Ectodermal cell (in vitro differentiated cells): ENCODE data around the gene MINAR2.

Experiments
- H3K27ac ChIP-seq: 2 replicates; pipeline ENCODE4 v1.7.0; 2013; ENCODE audit warnings: mild to moderate bottlenecking, low read depth, low read length; ENCODE audit not compliant: insufficient read depth, poor library complexity, severe bottlenecking
- H3K27me3 ChIP-seq: 2 replicates; pipeline ENCODE4 v1.7.0; 2013; ENCODE audit warnings: mild to moderate bottlenecking, low read length; ENCODE audit not compliant: insufficient read depth, control insufficient read depth, poor library complexity, severe bottlenecking
- H3K36me3 ChIP-seq: one replicate; pipeline ENCODE4 v1.7.0; 2013; ENCODE audit warnings: low read length; ENCODE audit not compliant: control insufficient read depth, insufficient read depth
- H3K4me1 ChIP-seq: one replicate; pipeline ENCODE4 v1.7.0; 2013; ENCODE audit warnings: low read length; ENCODE audit not compliant: control insufficient read depth, insufficient read depth
- H3K4me3 ChIP-seq: 2 replicates; pipeline ENCODE4 v1.7.0; 2013; ENCODE audit warnings: low read depth, low read length, control low read depth; ENCODE audit not compliant: insufficient read depth
- H3K9me3 ChIP-seq: 2 replicates; pipeline ENCODE4 v1.7.0; 2013; ENCODE audit warnings: mild to moderate bottlenecking, low read length, moderate library complexity; ENCODE audit not compliant: control insufficient read depth
- WGBS, 2 experiments: methylation state at CpG; one replicate each; pipeline ENCODE4 v1.1.7; 2013; ENCODE audit warnings: missing lambda C conversion rate in 2 of 2; 5-methylcytosine and 5-hydroxymethylcytosine counted together

The MINAR2 gene

DNA sequence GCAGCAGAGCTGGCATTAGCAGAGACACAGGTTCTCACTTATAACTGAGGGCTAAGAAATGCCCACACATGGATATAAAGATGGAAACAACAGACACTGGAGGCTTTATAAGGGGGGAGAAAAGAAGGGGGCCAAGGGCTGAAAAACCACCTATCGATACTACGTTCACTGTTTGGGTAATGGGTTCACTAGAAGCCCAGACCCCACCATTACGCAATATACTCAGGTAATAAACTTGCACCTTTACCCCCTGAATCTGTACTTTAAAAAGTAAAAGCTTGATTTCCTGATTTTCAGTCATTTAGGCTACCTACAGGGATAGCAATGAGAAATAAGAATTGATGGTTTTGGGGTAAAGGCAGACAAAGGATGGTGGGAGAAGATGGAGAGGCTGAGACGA lies 1.9 kb upstream of the MINAR2 start:
- H3K36me3 ChIP-seq = no peaks in the 10 kb centered on the region
- H3K4me3 ChIP-seq = no peak overlapping the region
- H3K4me1 ChIP-seq = no peaks in the 10 kb centered on the region
- no peaks in the 10 kb centered on the region for H3K9me3 ChIP-seq
- 96 to 97% methylated on average over 4 of the region's 4 CpGs for WGBS, 2 experiments
- H3K27me3 ChIP-seq = no peaks in the 10 kb centered on the region
- no peak overlapping the region for H3K27ac ChIP-seq

DNA sequence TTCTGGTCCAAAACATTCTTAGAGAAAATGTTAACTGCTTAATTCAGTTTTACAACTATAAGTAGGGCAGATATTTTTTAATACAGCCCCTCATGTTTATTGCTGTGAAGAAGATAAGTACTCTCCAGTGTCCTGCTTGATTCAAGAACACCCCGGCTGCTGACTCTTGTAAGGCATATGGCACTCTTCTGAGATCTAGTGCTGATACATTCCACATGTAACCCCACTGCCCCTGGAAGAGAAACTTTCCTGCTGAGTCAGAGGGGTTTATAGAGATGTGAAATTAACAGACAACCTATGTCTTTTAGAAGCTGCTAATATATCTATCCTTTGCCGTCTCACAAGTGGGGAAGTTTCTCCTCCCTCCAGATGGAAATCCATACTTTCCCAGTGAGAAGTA lies 1.0 kb upstream of the MINAR2 start:
- no peaks in the 10 kb centered on the region for H3K27me3 ChIP-seq
- no peaks in the 10 kb centered on the region for H3K9me3 ChIP-seq
- H3K36me3 ChIP-seq = no peaks in the 10 kb centered on the region
- no peak overlapping the region for H3K4me3 ChIP-seq
- WGBS, 2 experiments = 95 to 96% methylated on average over 2 of the region's 2 CpGs
- H3K4me1 ChIP-seq = no peaks in the 10 kb centered on the region
- H3K27ac ChIP-seq = no peak overlapping the region

- WGBS, 2 experiments = no CpG with 5 or more reads among the region's 1 CpG
- H3K27ac ChIP-seq = no peak overlapping the region
Observed at GRCh38 chr5:129748913-129749880, 1.3 kb downstream of the MINAR2 start.

GRCh38 chr5:129760636-129761325 lies 12.9 kb downstream of the MINAR2 start:
- Histone ChIP-seq H3K36me3 (no peaks in the 10 kb centered on the region), H3K4me1 (no peaks in the 10 kb centered on the region), H3K4me3 (no peak overlapping the region), H3K27me3 (no peaks in the 10 kb centered on the region), H3K9me3 (no peaks in the 10 kb centered on the region), H3K27ac (no peak overlapping the region)
- 97 to 100% methylated on average over 1 of the region's 1 CpG for WGBS, 2 experiments

More at GRCh38 chr5:129748913-129749880, 1.3 kb downstream of the MINAR2 start:
- no peaks in the 10 kb centered on the region for H3K9me3 ChIP-seq
- H3K4me3 ChIP-seq = no peak overlapping the region
- no peaks in the 10 kb centered on the region for H3K36me3 ChIP-seq
- no peaks in the 10 kb centered on the region for H3K27me3 ChIP-seq
- no peaks in the 10 kb centered on the region for H3K4me1 ChIP-seq

- Histone ChIP-seq H3K4me3 (no peak overlapping the region), H3K9me3 (no peaks in the 10 kb centered on the region), H3K27me3 (no peaks in the 10 kb centered on the region), H3K27ac (no peak overlapping the region), H3K4me1 (no peaks in the 10 kb centered on the region), H3K36me3 (no peaks in the 10 kb centered on the region)
- 88 to 95% methylated on average over 1 of the region's 1 CpG for WGBS, 2 experiments
Observed at GRCh38 chr5:129763651-129764050, 15.8 kb downstream of the MINAR2 start.

GRCh38 chr5:129766798-129767197 lies 18.9 kb downstream of the MINAR2 start:
- no peaks in the 10 kb centered on the region for H3K27me3 ChIP-seq
- no peak overlapping the region for H3K27ac ChIP-seq
- no peak overlapping the region for H3K4me3 ChIP-seq
- H3K36me3 ChIP-seq = no peaks in the 10 kb centered on the region
- H3K4me1 ChIP-seq = peaks cover 6% of the 10 kb centered on the region
- H3K9me3 ChIP-seq = no peaks in the 10 kb centered on the region
- 89% methylated on average over 2 of the region's 2 CpGs for WGBS, 2 experiments

DNA sequence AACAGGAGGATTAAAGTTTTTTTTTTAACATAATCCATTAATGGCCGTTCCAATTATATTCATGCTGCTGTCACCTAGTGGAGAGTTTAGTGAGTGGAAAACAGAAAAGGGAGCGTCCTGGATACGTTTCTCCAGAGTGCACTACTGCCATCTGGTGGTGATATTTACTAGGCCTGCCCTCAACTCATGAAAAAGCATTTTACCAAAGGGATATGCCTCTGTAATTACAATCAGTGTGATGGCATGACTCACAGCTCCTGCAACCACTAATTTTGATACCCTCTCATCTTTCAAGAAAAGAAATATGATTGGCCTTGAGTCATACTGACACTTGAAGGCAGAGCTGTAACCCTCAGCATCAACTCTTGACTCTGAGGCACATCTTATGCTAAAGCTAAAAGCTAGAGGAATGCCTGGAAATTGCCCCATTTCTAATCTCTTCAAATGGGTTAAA lies 20.1 kb downstream of the MINAR2 start:
- no peaks in the 10 kb centered on the region for H3K36me3 ChIP-seq
- 2 to 7% methylated on average over 2 to 3 of the region's 3 CpGs for WGBS, 2 experiments
- H3K9me3 ChIP-seq = no peaks in the 10 kb centered on the region
- no peak overlapping the region for H3K4me3 ChIP-seq
- peaks cover 6% of the 10 kb centered on the region for H3K4me1 ChIP-seq
- H3K27ac ChIP-seq = no peak overlapping the region
- H3K27me3 ChIP-seq = peaks cover 6% of the 10 kb centered on the region

GRCh38 chr5:129768735-129769134 lies 20.8 kb downstream of the MINAR2 start:
- Histone ChIP-seq H3K27ac (no peak overlapping the region), H3K36me3 (no peaks in the 10 kb centered on the region), H3K27me3 (peaks cover 6% of the 10 kb centered on the region), H3K9me3 (no peaks in the 10 kb centered on the region), H3K4me1 (peaks cover 6% of the 10 kb centered on the region), H3K4me3 (no peak overlapping the region)
- WGBS, 2 experiments = 87 to 92% methylated on average over 5 of the region's 6 CpGs

DNA sequence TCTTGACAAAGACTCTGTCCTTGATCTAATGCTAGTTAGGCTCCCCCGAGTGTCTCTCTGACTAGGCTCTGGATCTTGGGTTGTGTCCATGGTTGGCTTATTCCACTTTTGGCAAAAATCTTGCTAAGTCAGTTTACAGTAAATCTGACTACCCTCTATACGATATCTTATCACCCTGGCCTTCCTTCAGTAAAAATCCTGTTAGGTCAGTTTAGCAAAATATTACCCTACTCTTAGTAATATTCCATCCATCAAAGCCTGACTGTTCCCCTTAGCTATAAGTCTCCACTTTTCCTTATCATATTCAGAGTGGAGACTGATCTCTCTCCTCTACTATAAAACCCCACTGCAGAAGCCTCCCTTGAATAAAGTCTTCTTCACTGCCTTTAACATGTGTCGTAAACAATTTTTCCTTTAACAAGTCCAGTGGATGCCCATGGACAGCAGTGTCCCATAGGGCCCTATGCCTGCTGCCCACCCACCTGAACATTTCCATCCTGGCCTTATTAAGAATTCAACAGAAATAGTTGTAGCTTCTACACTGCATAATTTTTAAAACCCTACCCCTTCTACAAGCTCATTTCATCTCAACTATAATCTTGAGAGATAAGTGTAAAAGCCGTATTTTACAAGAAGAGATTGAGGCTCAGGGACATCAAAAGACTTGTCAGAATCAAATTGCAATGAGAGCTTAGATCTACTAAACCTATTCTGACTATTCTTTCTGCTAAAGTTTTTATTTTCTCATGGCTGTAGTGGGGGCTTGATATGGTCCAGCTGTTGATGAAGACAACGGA lies 22.3 kb downstream of the MINAR2 start:
- Histone ChIP-seq H3K4me3 (no peak overlapping the region), H3K9me3 (no peaks in the 10 kb centered on the region), H3K4me1 (peaks cover 6% of the 10 kb centered on the region), H3K27ac (no peak overlapping the region), H3K27me3 (peaks cover 6% of the 10 kb centered on the region), H3K36me3 (no peaks in the 10 kb centered on the region)
- 93 to 96% methylated on average over 5 of the region's 5 CpGs for WGBS, 2 experiments
